HCT116 (cell line): Measurements from ENCODE around the gene MORN2. TPM values are rescaled to one million over a fixed set of nuclear protein-coding genes. Genes with fewer than 3 reads are reported as not detected.

Experiments used
- ATAC-seq: fragments of 200-7000 bp; cut with Tn5 transposase; 2 replicates; pipeline ENCODE4 v1.9.1; 2020; ENCODE audit warnings: mild to moderate bottlenecking, moderate library complexity
- BruUV-seq: library from RNA; stranded (reverse); fragments of 400-500 nt; replicated peaks from 2 replicates; lab custom pipeline; 2021; lab: Mats Ljungman, UMichigan
- CTCF ChIA-PET: fragments of 300-600 bp; sonication (Branson Sonifier 250); formaldehyde crosslinking; loops from one replicate; lab custom pipeline; 2021; ENCODE audit warnings: antibody characterized with exemption; lab: Charles Lee
- POLR2A ChIA-PET: fragments of 300-600, 350-600 bp; sonication (Branson Sonifier 250); formaldehyde crosslinking; loops from one replicate; lab custom pipeline; 2021; ENCODE audit warnings: antibody characterized with exemption; lab: Charles Lee
- RAD21 ChIA-PET, 2 experiments: fragments of 300-600 bp; sonication (Branson Sonifier 250); formaldehyde crosslinking; loops; one replicate each; lab custom pipeline; 2023; ENCODE audit warnings: low total read pairs in 2 of 2; ENCODE audit not compliant: uncharacterized antibody in 2 of 2, unreplicated experiment in 2 of 2, low non-redundant PET in 1 of 2; lab: Charles Lee
- DNase-seq: peaks from one replicate; pipeline ENCODE4 v3.0.0-alpha.2; 2010; ENCODE audit warnings: low read depth, low spot score
- H2AFZ ChIP-seq: fragments of 200-600 bp; shearing (Covaris generic), sonication (generic); 2 replicates; pipeline ENCODE4 v1.6.1; 2017; ENCODE audit warnings: low read depth, mixed run types, mixed read lengths, antibody characterized with exemption, low read length; ENCODE audit not compliant: poor library complexity, severe bottlenecking
- H3K27ac ChIP-seq: 2 replicates; pipeline ENCODE4 v1.5.1; 2012; ENCODE audit warnings: low read depth, low read length
- H3K27me3 ChIP-seq: fragments of 200-600 bp; sonication (generic); 2 replicates; pipeline ENCODE4 v1.6.1; 2016; ENCODE audit warnings: mixed run types, low read length, mixed read lengths; ENCODE audit not compliant: insufficient read depth
- H3K36me3 ChIP-seq, 2 experiments: fragments of 200-500 bp in 1 of 2; fragments of 200-600 bp in 1 of 2; sonication (Bioruptor generic) in 1 of 2; sonication (generic) in 1 of 2; 2 replicates each; pipeline versions ENCODE4 v1.5.1 to v1.6.1; 2014 to 2016; ENCODE audit warnings: low read length in 2 of 2, inconsistent platforms in 1 of 2, mixed read lengths in 1 of 2, mixed run types in 1 of 2; ENCODE audit not compliant: insufficient read depth in 2 of 2, control insufficient read depth in 1 of 2
- H3K4me1 ChIP-seq, 2 experiments: fragments of 200-600 bp in 1 of 2; sonication (generic) in 1 of 2; 2 replicates each; pipeline versions ENCODE4 v1.5.1 to v1.6.1; 2012 to 2017; ENCODE audit warnings: low read length in 2 of 2, inconsistent platforms in 1 of 2, mild to moderate bottlenecking in 1 of 2, mixed read lengths in 1 of 2, mixed run types in 1 of 2, moderate library complexity in 1 of 2; ENCODE audit not compliant: insufficient read depth in 2 of 2, control insufficient read depth in 1 of 2
- H3K4me2 ChIP-seq: fragments of 200-600 bp; sonication (generic); 2 replicates; pipeline ENCODE4 v1.6.1; 2017; ENCODE audit warnings: mixed run types, low read length, mixed read lengths
- H3K4me3 ChIP-seq, 2 experiments: fragments of 200-600 bp in 1 of 2; sonication (generic) in 1 of 2; replicated peaks in 1 of 2; 2 replicates each; pipeline ENCODE4 v1.5.1; 2011 to 2016; ENCODE audit warnings: low read length in 2 of 2, control low read depth in 1 of 2, low read depth in 1 of 2, mild to moderate bottlenecking in 1 of 2, mixed read lengths in 1 of 2, mixed run types in 1 of 2
- H3K79me2 ChIP-seq: fragments of 200-600 bp; sonication (generic); 2 replicates; pipeline ENCODE4 v1.6.1; 2017; ENCODE audit warnings: mild to moderate bottlenecking, mixed run types, low read length, moderate library complexity, mixed read lengths; ENCODE audit not compliant: insufficient read depth
- H3K9ac ChIP-seq: fragments of 200-600 bp; sonication (generic); 2 replicates; pipeline ENCODE4 v1.6.1; 2016; ENCODE audit warnings: low read length, mixed read lengths
- H3K9me2 ChIP-seq: fragments of 200-600 bp; sonication (generic), shearing (Covaris generic); 2 replicates; pipeline ENCODE4 v1.6.1; 2017; ENCODE audit warnings: mixed run types, mild to moderate bottlenecking, moderate library complexity; ENCODE audit not compliant: insufficient read depth
- H3K9me3 ChIP-seq, 2 experiments: fragments of 200-500 bp in 1 of 2; fragments of 200-600 bp in 1 of 2; sonication (Bioruptor generic) in 1 of 2; sonication (generic) in 1 of 2; 2 replicates each; pipeline ENCODE4 v1.6.1; 2014 to 2017; ENCODE audit warnings: low read length in 2 of 2, mixed read lengths in 2 of 2, inconsistent platforms in 1 of 2, low read depth in 1 of 2, mild to moderate bottlenecking in 1 of 2, mixed run types in 1 of 2, moderate library complexity in 1 of 2; ENCODE audit not compliant: control insufficient read depth in 1 of 2, insufficient read depth in 1 of 2
- H4K20me1 ChIP-seq: fragments of 200-600 bp; sonication (generic), shearing (Covaris generic); 2 replicates; pipeline ENCODE4 v1.6.1; 2017; ENCODE audit warnings: mixed run types, mild to moderate bottlenecking, moderate library complexity; ENCODE audit not compliant: insufficient read depth
- CBX3 ChIP-seq: IDR thresholded peaks from 2 replicates; pipeline ENCODE4 v1.6.1; 2012; ENCODE audit warnings: low read depth
- CEBPB ChIP-seq: IDR thresholded peaks from 2 replicates; pipeline ENCODE4 v1.6.1; 2012; ENCODE audit warnings: low read depth
- EGR1 ChIP-seq: IDR thresholded peaks from 2 replicates; pipeline ENCODE4 v1.6.1; 2012; ENCODE audit warnings: low read depth
- EZH2 ChIP-seq: fragments of 200-600 bp; sonication (generic); IDR thresholded peaks from 2 replicates; pipeline ENCODE4 v1.6.1; 2017; ENCODE audit warnings: antibody characterized with exemption, mixed run types
- EZH2phosphoT487 ChIP-seq: fragments of 200-600 bp; IDR thresholded peaks from 2 replicates; pipeline ENCODE4 v1.6.1; 2018; ENCODE audit warnings: antibody characterized with exemption, borderline replicate concordance
- FOSL1 ChIP-seq: IDR thresholded peaks from 2 replicates; pipeline ENCODE4 v1.6.1; 2012; ENCODE audit warnings: low read depth
- JUND ChIP-seq: IDR thresholded peaks from 2 replicates; pipeline ENCODE4 v1.6.1; 2012
- POLR2A ChIP-seq: IDR thresholded peaks from 2 replicates; pipeline ENCODE4 v1.7.0; 2011; ENCODE audit warnings: borderline replicate concordance; ENCODE audit not compliant: insufficient read depth, insufficient read length; ENCODE audit errors: extremely low read depth
- POLR2AphosphoS5 ChIP-seq: IDR thresholded peaks from 2 replicates; pipeline ENCODE4 v1.6.1; 2011; ENCODE audit warnings: mild to moderate bottlenecking, low read depth, low read length, moderate library complexity
- RAD21 ChIP-seq: IDR thresholded peaks from 2 replicates; pipeline ENCODE4 v1.6.1; 2012; ENCODE audit warnings: low read depth, mild to moderate bottlenecking
- SIN3A ChIP-seq: IDR thresholded peaks from 2 replicates; pipeline ENCODE4 v1.6.1; 2012; ENCODE audit warnings: low read depth
- SP1 ChIP-seq: IDR thresholded peaks from 2 replicates; pipeline ENCODE4 v1.6.1; 2012; ENCODE audit warnings: low read depth
- SRF ChIP-seq: IDR thresholded peaks from 2 replicates; pipeline ENCODE4 v1.6.1; 2012; ENCODE audit warnings: low read depth
- TCF7L2 ChIP-seq: IDR thresholded peaks from 2 replicates; pipeline ENCODE4 v1.7.0; 2011; ENCODE audit warnings: borderline replicate concordance, inconsistent platforms; ENCODE audit not compliant: insufficient read depth, insufficient read length; ENCODE audit errors: extremely low read depth
- ZFX ChIP-seq: fragments of 450-650 bp; IDR thresholded peaks from 2 replicates; pipeline ENCODE4 v1.6.1; 2017
- ZNF274 ChIP-seq: fragments of 200-500 bp; sonication (Bioruptor generic); IDR thresholded peaks from 2 replicates; pipeline ENCODE4 v1.6.1; 2014; ENCODE audit warnings: mild to moderate bottlenecking, low read depth, low read length, inconsistent platforms
- intact Hi-C: fragments of 100-400 bp; cut with micrococcal nuclease; formaldehyde crosslinking; loops from 2 replicates; pipeline ENCODE4 v1.10.0; 2022
- total RNA-seq: library from RNA; stranded (reverse); gene quantifications from one replicate; pipeline ENCODE4 v1.2.1, GENCODE V29; 2021; ENCODE audit not compliant: unreplicated experiment
- TF ChIP-seq, protein P1 (sequence below): IDR thresholded peaks from 2 replicates; pipeline ENCODE4 v1.6.1; 2012
- TF ChIP-seq, protein P2 (sequence below), 3 experiments: fragments of 200-600 bp in 1 of 3; sonication (generic) in 1 of 3; IDR thresholded peaks in 2 of 3; conservative IDR thresholded peaks in 1 of 3; 2 replicates each; pipeline ENCODE4 v1.5.1; 2012 to 2017; ENCODE audit warnings: low read depth in 2 of 3, low read length in 2 of 3, antibody characterized with exemption in 1 of 3, borderline replicate concordance in 1 of 3, control low read depth in 1 of 3, mild to moderate bottlenecking in 1 of 3, mixed read lengths in 1 of 3, mixed run types in 1 of 3, moderate library complexity in 1 of 3; ENCODE audit not compliant: insufficient read depth in 1 of 3
- TF ChIP-seq, protein P3 (sequence below): IDR thresholded peaks from 2 replicates; pipeline ENCODE4 v1.6.1; 2012; ENCODE audit warnings: low read depth
- TF ChIP-seq, protein P4 (sequence below): IDR thresholded peaks from 2 replicates; pipeline ENCODE4 v1.6.1; 2012

Gene MORN2
- total RNA-seq, 1 experiment from 2014 or later = 11.9 TPM

DNA sequence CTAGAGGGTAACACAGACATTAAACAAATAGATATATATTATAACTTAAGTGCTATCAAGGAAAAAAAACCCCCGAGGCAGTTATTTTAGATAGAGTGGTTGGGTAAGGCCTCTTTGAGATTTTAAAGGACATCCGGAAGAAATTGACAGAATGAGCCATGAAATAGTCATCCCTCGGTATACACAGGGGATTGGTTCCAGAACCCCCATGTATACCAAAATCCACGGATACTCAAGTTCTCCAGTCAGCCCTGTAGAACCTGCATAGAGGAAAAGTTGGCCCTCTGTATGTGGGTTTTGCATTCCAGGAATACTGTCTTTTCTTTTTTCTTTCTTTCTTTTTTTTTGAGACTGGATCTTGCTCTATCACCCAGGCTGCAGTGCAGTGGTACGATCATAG, 2.0 kb upstream of the MORN2 start (continued):
- TF ChIP-seq EZH2phosphoT487 = no peak

DNA sequence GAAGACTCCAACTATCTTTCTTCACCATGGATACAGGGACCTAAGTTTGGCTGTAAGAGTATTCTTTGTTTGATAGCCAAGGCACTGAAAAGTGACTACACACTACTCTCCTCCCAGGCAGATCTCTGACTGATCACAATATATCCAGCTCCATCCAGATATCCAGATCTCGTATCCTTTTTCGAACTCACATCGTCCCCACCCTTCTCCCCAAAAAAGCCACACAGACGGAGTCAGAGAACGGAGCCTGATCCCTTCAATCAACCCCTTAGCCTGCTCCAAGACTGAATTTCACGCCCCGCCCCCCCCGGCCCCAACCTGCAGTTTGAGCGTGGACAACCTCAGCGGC, 575 bp upstream of the MORN2 start:
- CTCF ChIA-PET = no interaction called here

More for the DNA sequence above, 575 bp upstream of the MORN2 start:
- Histone ChIP-seq H3K4me2 (peak overlapping the region; percentile 92), H3K27me3 (no peaks in the 10 kb centered on the region), H3K4me1 (peaks cover 3 to 13% of the 10 kb centered on the region in 2 experiments; a peak in 3 of 4 replicates), H3K9me2 (no peaks in the 10 kb centered on the region), H3K9ac (peak overlapping the region; percentile 73), H3K4me3 (peak overlapping the region; percentile 81 to 97), H3K9me3 (no peaks in the 10 kb centered on the region), H4K20me1 (no peaks in the 10 kb centered on the region), H3K79me2 (peaks cover 21% of the 10 kb centered on the region), H2AFZ (peak overlapping the region; percentile 20), H3K27ac (peak overlapping the region; percentile 41; the same call in 1 of the 2 replicates), H3K36me3 (no peaks in the 10 kb centered on the region)
- ATAC-seq (no peak), DNase-seq (no peak)
- no TSS peak for BruUV-seq
- intact Hi-C loops = no loop called here
- RAD21 ChIA-PET = no interaction called here
- POLR2A ChIA-PET = interaction anchor here (1.2 to 1.3 kb wide), 2 partner anchors 23 to 124 kb away, joined by 3 to 6 read pairs; partner anchors contain the start of gene SRSF7
- TF ChIP-seq SP1 (no peak), JUND (no peak), EZH2phosphoT487 (no peak), CEBPB (no peak), POLR2A (no peak), SIN3A (no peak), EGR1 (no peak), ZFX (no peak), RAD21 (no peak), POLR2AphosphoS5 (no peak), TCF7L2 (no peak), EZH2 (no peak), ZNF274 (no peak), SRF (no peak), FOSL1 (no peak), CBX3 (no peak)
- TF ChIP-seq, protein P1, sequence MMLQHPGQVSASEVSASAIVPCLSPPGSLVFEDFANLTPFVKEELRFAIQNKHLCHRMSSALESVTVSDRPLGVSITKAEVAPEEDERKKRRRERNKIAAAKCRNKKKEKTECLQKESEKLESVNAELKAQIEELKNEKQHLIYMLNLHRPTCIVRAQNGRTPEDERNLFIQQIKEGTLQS = no peak
- TF ChIP-seq, protein P2, sequence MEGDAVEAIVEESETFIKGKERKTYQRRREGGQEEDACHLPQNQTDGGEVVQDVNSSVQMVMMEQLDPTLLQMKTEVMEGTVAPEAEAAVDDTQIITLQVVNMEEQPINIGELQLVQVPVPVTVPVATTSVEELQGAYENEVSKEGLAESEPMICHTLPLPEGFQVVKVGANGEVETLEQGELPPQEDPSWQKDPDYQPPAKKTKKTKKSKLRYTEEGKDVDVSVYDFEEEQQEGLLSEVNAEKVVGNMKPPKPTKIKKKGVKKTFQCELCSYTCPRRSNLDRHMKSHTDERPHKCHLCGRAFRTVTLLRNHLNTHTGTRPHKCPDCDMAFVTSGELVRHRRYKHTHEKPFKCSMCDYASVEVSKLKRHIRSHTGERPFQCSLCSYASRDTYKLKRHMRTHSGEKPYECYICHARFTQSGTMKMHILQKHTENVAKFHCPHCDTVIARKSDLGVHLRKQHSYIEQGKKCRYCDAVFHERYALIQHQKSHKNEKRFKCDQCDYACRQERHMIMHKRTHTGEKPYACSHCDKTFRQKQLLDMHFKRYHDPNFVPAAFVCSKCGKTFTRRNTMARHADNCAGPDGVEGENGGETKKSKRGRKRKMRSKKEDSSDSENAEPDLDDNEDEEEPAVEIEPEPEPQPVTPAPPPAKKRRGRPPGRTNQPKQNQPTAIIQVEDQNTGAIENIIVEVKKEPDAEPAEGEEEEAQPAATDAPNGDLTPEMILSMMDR (IDR thresholded peaks at IDR 0.05 in 2 of 3, conservative IDR thresholded peaks at IDR 0.05 in 1 of 3; ENCODE audit: borderline replicate concordance in 1 of 3, insufficient read depth in 1 of 3, low read depth in 2 of 3, low read length in 2 of 3) = no peak
- TF ChIP-seq, protein P3, sequence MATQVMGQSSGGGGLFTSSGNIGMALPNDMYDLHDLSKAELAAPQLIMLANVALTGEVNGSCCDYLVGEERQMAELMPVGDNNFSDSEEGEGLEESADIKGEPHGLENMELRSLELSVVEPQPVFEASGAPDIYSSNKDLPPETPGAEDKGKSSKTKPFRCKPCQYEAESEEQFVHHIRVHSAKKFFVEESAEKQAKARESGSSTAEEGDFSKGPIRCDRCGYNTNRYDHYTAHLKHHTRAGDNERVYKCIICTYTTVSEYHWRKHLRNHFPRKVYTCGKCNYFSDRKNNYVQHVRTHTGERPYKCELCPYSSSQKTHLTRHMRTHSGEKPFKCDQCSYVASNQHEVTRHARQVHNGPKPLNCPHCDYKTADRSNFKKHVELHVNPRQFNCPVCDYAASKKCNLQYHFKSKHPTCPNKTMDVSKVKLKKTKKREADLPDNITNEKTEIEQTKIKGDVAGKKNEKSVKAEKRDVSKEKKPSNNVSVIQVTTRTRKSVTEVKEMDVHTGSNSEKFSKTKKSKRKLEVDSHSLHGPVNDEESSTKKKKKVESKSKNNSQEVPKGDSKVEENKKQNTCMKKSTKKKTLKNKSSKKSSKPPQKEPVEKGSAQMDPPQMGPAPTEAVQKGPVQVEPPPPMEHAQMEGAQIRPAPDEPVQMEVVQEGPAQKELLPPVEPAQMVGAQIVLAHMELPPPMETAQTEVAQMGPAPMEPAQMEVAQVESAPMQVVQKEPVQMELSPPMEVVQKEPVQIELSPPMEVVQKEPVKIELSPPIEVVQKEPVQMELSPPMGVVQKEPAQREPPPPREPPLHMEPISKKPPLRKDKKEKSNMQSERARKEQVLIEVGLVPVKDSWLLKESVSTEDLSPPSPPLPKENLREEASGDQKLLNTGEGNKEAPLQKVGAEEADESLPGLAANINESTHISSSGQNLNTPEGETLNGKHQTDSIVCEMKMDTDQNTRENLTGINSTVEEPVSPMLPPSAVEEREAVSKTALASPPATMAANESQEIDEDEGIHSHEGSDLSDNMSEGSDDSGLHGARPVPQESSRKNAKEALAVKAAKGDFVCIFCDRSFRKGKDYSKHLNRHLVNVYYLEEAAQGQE = no peak
- TF ChIP-seq, protein P4, sequence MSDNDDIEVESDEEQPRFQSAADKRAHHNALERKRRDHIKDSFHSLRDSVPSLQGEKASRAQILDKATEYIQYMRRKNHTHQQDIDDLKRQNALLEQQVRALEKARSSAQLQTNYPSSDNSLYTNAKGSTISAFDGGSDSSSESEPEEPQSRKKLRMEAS = no peak
